GM12878 (cell line): ENCODE results near the gene RCVRN. TPM values are rescaled to one million over a fixed set of nuclear protein-coding genes. Genes with fewer than 3 reads are reported as not detected.

Experiments used
- ATAC-seq: fragments of 200-7000 bp; cut with Tn5 transposase; 3 replicates; pipeline ENCODE4 v1.9.1; 2020; ENCODE audit warnings: mild to moderate bottlenecking, moderate library complexity
- BruUV-seq: library from RNA; stranded (reverse); fragments of 400-500 nt; replicated peaks from 2 replicates; lab custom pipeline; 2021; lab: Mats Ljungman, UMichigan
- CTCF ChIA-PET: fragments of 300-600 bp; sonication (Branson Sonifier 250); formaldehyde crosslinking; extraction: SDS; loops from one replicate; lab custom pipeline; 2021; ENCODE audit warnings: inconsistent platforms; lab: Yijun Ruan, JAX
- POLR2A ChIA-PET: fragments of 350-600 bp; formaldehyde crosslinking; extraction: SDS; loops from one replicate; lab custom pipeline; 2021; ENCODE audit warnings: inconsistent platforms; lab: Charles Lee
- RAD21 ChIA-PET: fragments of 300-600 bp; sonication (Branson Sonifier 250); formaldehyde crosslinking; loops from one replicate; lab custom pipeline; 2023; ENCODE audit warnings: antibody characterized with exemption; ENCODE audit not compliant: unreplicated experiment; lab: Charles Lee
- SMC1A ChIA-PET: fragments of 300-600 bp; sonication (Branson Sonifier 250); formaldehyde crosslinking; loops from one replicate; lab custom pipeline; 2023; ENCODE audit not compliant: unreplicated experiment, uncharacterized antibody; lab: Charles Lee
- DNase-seq: peaks from one replicate; pipeline ENCODE4 v3.0.0-alpha.2; 2011; ENCODE audit warnings: low read depth, low spot score
- FAIRE-seq: peaks from 3 replicates; lab custom pipeline; 2011; peaks lifted over from hg19 to GRCh38; lab: Jason Lieb, UNC
- H2AFZ ChIP-seq: 2 replicates; pipeline ENCODE4 v1.6.0; 2011; ENCODE audit warnings: low read depth, low read length, control low read depth; ENCODE audit not compliant: control insufficient read depth
- H3K27ac ChIP-seq: 2 replicates; pipeline ENCODE4 v1.5.1; 2011; ENCODE audit warnings: control low read depth; ENCODE audit not compliant: control insufficient read depth, insufficient read depth
- H3K27me3 ChIP-seq, 2 experiments: replicated peaks in 1 of 2; 2 replicates each; pipeline versions ENCODE4 v1.6.0 to v1.6.1; 2011; ENCODE audit warnings: low read length in 1 of 2; ENCODE audit not compliant: control insufficient read depth in 2 of 2, insufficient read depth in 2 of 2
- H3K36me3 ChIP-seq, 2 experiments: 2 replicates each; pipeline ENCODE4 v1.5.1; 2011; ENCODE audit warnings: low read length in 1 of 2; ENCODE audit not compliant: control insufficient read depth in 2 of 2, insufficient read depth in 2 of 2
- H3K4me1 ChIP-seq: 2 replicates; pipeline ENCODE4 v1.6.1; 2011; ENCODE audit warnings: mild to moderate bottlenecking, low read length, moderate library complexity, mixed read lengths; ENCODE audit not compliant: control insufficient read depth, insufficient read depth
- H3K4me2 ChIP-seq: 2 replicates; pipeline ENCODE4 v1.6.0; 2011; ENCODE audit warnings: control low read depth; ENCODE audit not compliant: control insufficient read depth, insufficient read depth
- H3K4me3 ChIP-seq: fragments of 200-600 bp; sonication (generic); 2 replicates; pipeline ENCODE4 v1.5.1; 2016
- H3K79me2 ChIP-seq: 2 replicates; pipeline ENCODE4 v1.6.0; 2011; ENCODE audit warnings: low read length; ENCODE audit not compliant: control insufficient read depth, insufficient read depth
- H3K9ac ChIP-seq: 2 replicates; pipeline ENCODE4 v1.8.0; 2011; ENCODE audit warnings: low read length, control low read depth, mixed read lengths; ENCODE audit not compliant: control insufficient read depth, insufficient read depth
- H3K9me3 ChIP-seq: replicated peaks from 3 replicates; pipeline ENCODE4 v1.5.1; 2011; ENCODE audit warnings: mild to moderate bottlenecking, low read length; ENCODE audit not compliant: control insufficient read depth, insufficient read depth
- H4K20me1 ChIP-seq: 2 replicates; pipeline ENCODE4 v1.6.0; 2011; ENCODE audit not compliant: control insufficient read depth, insufficient read depth
- BMI1 ChIP-seq: fragments of 450-650 bp; IDR thresholded peaks from 2 replicates; pipeline ENCODE4 v1.6.1; 2016; ENCODE audit warnings: mild to moderate bottlenecking, moderate library complexity, borderline replicate concordance
- BRCA1 ChIP-seq: IDR thresholded peaks from 2 replicates; pipeline ENCODE4 v1.6.1; 2011; ENCODE audit warnings: low read depth, low read length, improper control_type of control experiment
- EZH2 ChIP-seq: IDR thresholded peaks from 2 replicates; pipeline ENCODE4 v1.6.1; 2012; ENCODE audit warnings: low read depth, mild to moderate bottlenecking, control low read depth, inconsistent platforms, low read length, borderline replicate concordance; ENCODE audit not compliant: control insufficient read depth
- HDAC2 ChIP-seq: fragments of 200-600 bp; sonication (generic); IDR thresholded peaks from 2 replicates; pipeline ENCODE4 v1.6.1; 2017
- HDAC6 ChIP-seq: fragments of 200-600 bp; sonication (generic); IDR thresholded peaks from one replicate; pipeline ENCODE4 v1.8.0; 2017; ENCODE audit warnings: antibody characterized with exemption; ENCODE audit not compliant: unreplicated experiment
- NFYA ChIP-seq: IDR thresholded peaks from 2 replicates; pipeline ENCODE4 v1.6.1; 2011; ENCODE audit warnings: low read depth, mild to moderate bottlenecking, low read length, improper control_type of control experiment, borderline replicate concordance
- NR2F1 ChIP-seq: fragments of 450-650 bp; conservative IDR thresholded peaks from 2 replicates; pipeline ENCODE4 v1.6.1; 2017; ENCODE audit warnings: mild to moderate bottlenecking
- POLR2A ChIP-seq: IDR thresholded peaks from 2 replicates; pipeline ENCODE4 v1.6.1; 2011; ENCODE audit warnings: low read depth, mild to moderate bottlenecking, low read length
- POLR2AphosphoS2 ChIP-seq: IDR thresholded peaks from 2 replicates; pipeline ENCODE4 v1.6.1; 2011; ENCODE audit warnings: low read depth, mild to moderate bottlenecking, low read length, improper control_type of control experiment, moderate library complexity
- WGBS: methylation state at CpG from one replicate; pipeline ENCODE4 v1.1.6; 2016; ENCODE audit warnings: low lambda C conversion rate; ENCODE audit not compliant: insufficient replicate concordance, insufficient coverage; ENCODE audit errors: missing lambda C conversion rate; 5-methylcytosine and 5-hydroxymethylcytosine counted together
- in situ Hi-C: fragments of 300-500 bp; cut with MboI; formaldehyde crosslinking; loops from 9 replicates; pipeline ENCODE4 v1.14.3; 2018; ENCODE audit warnings: mixed read lengths
- intact Hi-C: fragments of 100-400 bp; cut with micrococcal nuclease; formaldehyde crosslinking; loops from one replicate; pipeline ENCODE4 v1.14.2; 2022; ENCODE audit not compliant: unreplicated experiment
- polyA plus RNA-seq, 11 experiments: library from polyadenylated mRNA; depleted of rRNA in 4 of 11; unstranded in 6 of 11; stranded (reverse) in 5 of 11; fragments of >200 nt; fragmentation: Nextera tagmentation in 4 of 11; fragmentation: Illumina TruSeq in 1 of 11; extraction: Ambion mirVana in 4 of 11; extraction: Trizol in 1 of 11; gene quantifications; 1 replicate in 1 of 11; 2 replicates in 10 of 11; pipeline versions ENCODE4 v1.2.1 to v1.2.3, GENCODE V29; 2011 to 2016; ENCODE audit warnings: inconsistent platforms in 2 of 11, missing spikeins in 2 of 11, low read depth in 1 of 11
- total RNA-seq, 4 experiments: library from RNA; depleted of rRNA in 3 of 4; stranded (reverse); fragments of >200 nt in 3 of 4; fragmentation: Illumina TruSeq in 1 of 4; extraction: Trizol in 1 of 4; gene quantifications; 2 replicates each; pipeline versions ENCODE4 v1.2.1 to v1.2.3, GENCODE V29; 2013 to 2021
- TF ChIP-seq, protein P1 (sequence below): IDR thresholded peaks from 2 replicates; pipeline ENCODE4 v1.6.1; 2011; ENCODE audit warnings: borderline replicate concordance, low read depth, mild to moderate bottlenecking, moderate library complexity, low read length; ENCODE audit not compliant: insufficient read depth, poor library complexity, severe bottlenecking
- TF ChIP-seq, protein P2 (sequence below): fragments of 450-650 bp; IDR thresholded peaks from 2 replicates; pipeline ENCODE4 v1.6.1; 2017; ENCODE audit warnings: mild to moderate bottlenecking, moderate library complexity
- TF ChIP-seq, protein P3 (sequence below): fragments of 450-650 bp; IDR thresholded peaks from 2 replicates; pipeline ENCODE4 v1.6.1; 2016; ENCODE audit warnings: mild to moderate bottlenecking

Gene RCVRN
- total and polyA plus RNA-seq, 10 of the 15 experiments (the other 5 are each of a cell fraction or from before 2014, with no cell fraction given), result 0.07 to 0.23 (median 0.14) TPM; not detected in 6

DNA sequence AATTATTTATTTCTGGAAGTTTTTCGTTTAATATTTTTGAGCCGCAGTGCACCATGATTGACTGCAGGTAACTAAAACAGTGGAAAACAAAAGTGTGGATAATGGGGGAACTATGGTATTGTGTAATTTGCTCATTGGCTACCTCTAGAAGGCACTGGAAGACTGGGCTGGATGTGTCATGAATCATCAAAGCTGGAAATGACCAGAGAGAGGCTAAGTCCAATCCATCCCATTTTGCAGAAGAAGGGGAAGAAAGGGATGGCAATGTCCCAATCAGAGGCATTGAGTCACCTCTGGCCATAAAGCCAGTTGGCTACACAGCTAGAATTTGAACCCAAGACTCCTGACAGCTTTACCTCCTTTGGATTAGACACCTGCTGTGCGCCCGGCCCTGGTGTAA lies 50.0 kb downstream of the RCVRN start:
- BruUV-seq, result no TSS peak
- RAD21 ChIA-PET, result no interaction called here

More for the DNA sequence above, 50.0 kb downstream of the RCVRN start:
- ChIA-PET POLR2A (no interaction called here), CTCF (interaction anchor here (0.7 kb wide), 1 partner anchor 447 kb away, joined by 4 read pairs; no protein-coding TSS in a partner anchor), SMC1A (no interaction called here)
- WGBS, result 50% methylated on average over 4 of the region's 4 CpGs
- H3K27ac ChIP-seq, result no peak overlapping the region
- no peak overlapping the region for H3K4me2 ChIP-seq
- FAIRE-seq, result no peak
- H3K4me3 ChIP-seq, result no peak overlapping the region
- TF ChIP-seq HDAC2, result no peak
- no peak for TF ChIP-seq BMI1
- TF ChIP-seq, protein P1, sequence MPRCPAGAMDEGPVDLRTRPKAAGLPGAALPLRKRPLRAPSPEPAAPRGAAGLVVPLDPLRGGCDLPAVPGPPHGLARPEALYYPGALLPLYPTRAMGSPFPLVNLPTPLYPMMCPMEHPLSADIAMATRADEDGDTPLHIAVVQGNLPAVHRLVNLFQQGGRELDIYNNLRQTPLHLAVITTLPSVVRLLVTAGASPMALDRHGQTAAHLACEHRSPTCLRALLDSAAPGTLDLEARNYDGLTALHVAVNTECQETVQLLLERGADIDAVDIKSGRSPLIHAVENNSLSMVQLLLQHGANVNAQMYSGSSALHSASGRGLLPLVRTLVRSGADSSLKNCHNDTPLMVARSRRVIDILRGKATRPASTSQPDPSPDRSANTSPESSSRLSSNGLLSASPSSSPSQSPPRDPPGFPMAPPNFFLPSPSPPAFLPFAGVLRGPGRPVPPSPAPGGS, result no peak
- TF ChIP-seq EZH2, result no peak
- TF ChIP-seq, protein P2, sequence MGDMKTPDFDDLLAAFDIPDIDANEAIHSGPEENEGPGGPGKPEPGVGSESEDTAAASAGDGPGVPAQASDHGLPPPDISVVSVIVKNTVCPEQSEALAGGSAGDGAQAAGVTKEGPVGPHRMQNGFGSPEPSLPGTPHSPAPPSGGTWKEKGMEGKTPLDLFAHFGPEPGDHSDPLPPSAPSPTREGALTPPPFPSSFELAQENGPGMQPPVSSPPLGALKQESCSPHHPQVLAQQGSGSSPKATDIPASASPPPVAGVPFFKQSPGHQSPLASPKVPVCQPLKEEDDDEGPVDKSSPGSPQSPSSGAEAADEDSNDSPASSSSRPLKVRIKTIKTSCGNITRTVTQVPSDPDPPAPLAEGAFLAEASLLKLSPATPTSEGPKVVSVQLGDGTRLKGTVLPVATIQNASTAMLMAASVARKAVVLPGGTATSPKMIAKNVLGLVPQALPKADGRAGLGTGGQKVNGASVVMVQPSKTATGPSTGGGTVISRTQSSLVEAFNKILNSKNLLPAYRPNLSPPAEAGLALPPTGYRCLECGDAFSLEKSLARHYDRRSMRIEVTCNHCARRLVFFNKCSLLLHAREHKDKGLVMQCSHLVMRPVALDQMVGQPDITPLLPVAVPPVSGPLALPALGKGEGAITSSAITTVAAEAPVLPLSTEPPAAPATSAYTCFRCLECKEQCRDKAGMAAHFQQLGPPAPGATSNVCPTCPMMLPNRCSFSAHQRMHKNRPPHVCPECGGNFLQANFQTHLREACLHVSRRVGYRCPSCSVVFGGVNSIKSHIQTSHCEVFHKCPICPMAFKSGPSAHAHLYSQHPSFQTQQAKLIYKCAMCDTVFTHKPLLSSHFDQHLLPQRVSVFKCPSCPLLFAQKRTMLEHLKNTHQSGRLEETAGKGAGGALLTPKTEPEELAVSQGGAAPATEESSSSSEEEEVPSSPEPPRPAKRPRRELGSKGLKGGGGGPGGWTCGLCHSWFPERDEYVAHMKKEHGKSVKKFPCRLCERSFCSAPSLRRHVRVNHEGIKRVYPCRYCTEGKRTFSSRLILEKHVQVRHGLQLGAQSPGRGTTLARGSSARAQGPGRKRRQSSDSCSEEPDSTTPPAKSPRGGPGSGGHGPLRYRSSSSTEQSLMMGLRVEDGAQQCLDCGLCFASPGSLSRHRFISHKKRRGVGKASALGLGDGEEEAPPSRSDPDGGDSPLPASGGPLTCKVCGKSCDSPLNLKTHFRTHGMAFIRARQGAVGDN, result no peak
- TF ChIP-seq POLR2AphosphoS2, result no peak
- TF ChIP-seq, protein P3, sequence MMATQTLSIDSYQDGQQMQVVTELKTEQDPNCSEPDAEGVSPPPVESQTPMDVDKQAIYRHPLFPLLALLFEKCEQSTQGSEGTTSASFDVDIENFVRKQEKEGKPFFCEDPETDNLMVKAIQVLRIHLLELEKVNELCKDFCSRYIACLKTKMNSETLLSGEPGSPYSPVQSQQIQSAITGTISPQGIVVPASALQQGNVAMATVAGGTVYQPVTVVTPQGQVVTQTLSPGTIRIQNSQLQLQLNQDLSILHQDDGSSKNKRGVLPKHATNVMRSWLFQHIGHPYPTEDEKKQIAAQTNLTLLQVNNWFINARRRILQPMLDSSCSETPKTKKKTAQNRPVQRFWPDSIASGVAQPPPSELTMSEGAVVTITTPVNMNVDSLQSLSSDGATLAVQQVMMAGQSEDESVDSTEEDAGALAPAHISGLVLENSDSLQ, result no peak
- no peak for TF ChIP-seq POLR2A
- no peak for TF ChIP-seq BRCA1
- TF ChIP-seq NFYA, result no peak
- no peak for TF ChIP-seq NR2F1
- TF ChIP-seq HDAC6, result no peak
- H3K79me2 ChIP-seq, result no peaks in the 10 kb centered on the region
- DNase-seq, result no peak
- intact Hi-C loops (no loop called here), in situ Hi-C loops (loop anchor here (5.0 kb wide), 1 partner anchor 37 kb away; no protein-coding TSS in a partner anchor)
- no peaks in the 10 kb centered on the region; a peak in 1 of 4 replicates for H3K27me3 ChIP-seq
- H2AFZ ChIP-seq, result no peak overlapping the region
- no peak overlapping the region for H3K9ac ChIP-seq
- H4K20me1 ChIP-seq, result no peaks in the 10 kb centered on the region
- ATAC-seq, result no peak
- H3K36me3 ChIP-seq, result no peaks in the 10 kb centered on the region
- H3K4me1 ChIP-seq, result no peaks in the 10 kb centered on the region
- H3K9me3 ChIP-seq, result no peaks in the 10 kb centered on the region; the same call in 2 of the 3 replicates
